ENCODE results near the gene HYCC2.

Gene HYCC2

DNA sequence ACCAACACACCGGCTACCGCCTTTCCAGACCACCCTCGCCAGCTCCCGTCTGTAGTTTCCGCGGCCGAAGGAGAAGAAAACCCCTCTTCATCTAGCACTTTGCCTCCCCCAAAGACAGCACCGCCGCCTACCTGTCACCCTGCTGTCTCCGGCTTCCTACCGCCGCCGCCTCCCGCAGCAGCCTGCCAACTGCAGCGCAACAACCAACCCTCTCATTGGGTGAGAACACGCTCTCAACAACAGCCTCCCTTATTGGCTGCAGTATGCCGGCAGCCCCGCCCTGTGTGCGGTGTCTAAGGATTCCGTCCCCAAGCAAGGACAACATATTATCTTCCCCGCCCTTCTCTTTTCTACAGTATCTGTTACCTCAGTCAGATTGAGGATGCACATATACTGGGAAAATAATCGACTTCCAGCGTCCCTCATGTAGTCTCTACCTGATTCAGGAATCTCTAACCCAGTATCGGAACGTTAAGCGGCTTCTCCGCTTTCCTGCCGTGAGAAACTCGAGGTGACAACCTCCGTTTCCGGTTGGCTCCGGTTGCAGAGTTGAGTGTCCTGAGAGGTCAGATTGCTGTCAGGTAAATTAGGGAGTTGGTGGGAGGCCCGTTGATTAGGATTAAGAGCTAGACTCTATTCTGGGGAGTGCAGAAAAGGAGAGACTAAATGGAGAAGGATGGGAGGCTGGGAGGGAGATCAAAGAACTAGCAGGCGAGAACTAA is at the start of gene HYCC2, which contains the start of gene NDUFB3:
Gene HYCC2, minus strand, starts transcription at position 193 of the 722 bp plus-strand sequence. CDS start 47,662 bp downstream, outside the sequence.
Gene NDUFB3, plus strand, starts transcription at position 523 of the 722 bp plus-strand sequence. CDS start 6,882 bp downstream, outside the sequence.
- peak; percentile 90 for DNase-seq (ENCODE audit: low read depth)

DNA sequence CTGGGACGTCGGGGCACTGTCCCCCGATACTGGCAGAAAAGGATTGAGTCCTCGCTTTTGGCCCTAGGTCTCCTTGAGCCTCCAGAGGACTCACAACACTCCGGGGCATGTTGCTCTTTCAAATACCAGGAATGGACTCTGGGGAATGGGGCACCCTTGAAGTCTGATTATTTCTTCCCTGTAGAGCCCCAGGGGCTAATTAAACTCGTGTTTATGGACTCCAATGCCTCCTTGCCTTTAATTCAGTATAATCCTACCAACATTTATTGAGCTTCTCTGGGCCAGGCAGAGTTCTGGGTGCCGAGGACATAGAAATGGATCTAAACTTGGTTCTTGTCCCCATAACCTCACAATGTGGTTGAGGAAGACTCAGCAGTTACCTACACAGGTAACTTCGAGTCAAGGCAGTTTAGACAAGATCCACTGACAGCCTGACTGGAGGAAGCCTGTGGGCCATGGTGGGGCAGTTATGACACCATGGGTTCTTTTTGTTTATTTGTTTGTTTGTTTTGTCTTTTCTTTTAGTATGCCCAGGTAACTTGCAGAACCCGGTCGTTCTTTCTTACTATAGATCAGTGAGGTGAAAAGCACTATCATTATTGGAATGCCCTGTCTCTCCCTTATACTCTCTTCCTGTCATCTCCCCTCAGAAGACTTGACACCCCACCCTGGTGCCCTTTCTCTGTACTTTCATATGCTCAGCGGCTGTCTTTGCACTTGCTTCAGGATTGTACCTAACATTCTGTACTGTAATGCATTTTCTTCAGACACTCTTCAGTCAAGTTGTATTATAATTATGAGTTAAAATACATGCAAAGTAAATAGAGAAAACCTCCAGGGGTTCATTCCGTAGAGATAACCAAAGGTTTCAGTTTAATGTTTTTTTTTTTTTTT is 47.7 kb upstream of the HYCC2 start:
- DNase-seq (ENCODE audit: low read depth): no peak

GRCh38 chr2:201118121-201118960 is 46.9 kb upstream of the HYCC2 start:
- DNase-seq (ENCODE audit: low read depth): peak; percentile 70

DNA sequence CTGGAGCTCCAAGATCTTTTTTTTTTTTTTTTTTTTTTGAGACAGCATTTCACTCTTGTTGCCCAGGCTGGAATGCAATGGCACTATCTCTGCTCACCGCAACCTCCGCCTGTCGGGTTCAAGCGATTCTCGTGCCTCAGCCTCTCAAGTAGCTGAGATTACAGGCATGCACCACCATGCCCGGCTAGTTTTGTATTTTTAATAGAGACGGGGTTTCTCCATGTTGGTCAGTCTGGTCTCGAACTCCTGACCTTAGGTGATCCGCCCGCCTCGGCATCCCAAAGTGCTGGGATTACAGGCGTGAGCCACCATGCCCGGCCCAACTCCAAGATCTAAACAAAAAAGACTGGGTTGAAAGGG is 46.2 kb upstream of the HYCC2 start:
- peak; percentile 27 for DNase-seq (ENCODE audit: low read depth)

DNA sequence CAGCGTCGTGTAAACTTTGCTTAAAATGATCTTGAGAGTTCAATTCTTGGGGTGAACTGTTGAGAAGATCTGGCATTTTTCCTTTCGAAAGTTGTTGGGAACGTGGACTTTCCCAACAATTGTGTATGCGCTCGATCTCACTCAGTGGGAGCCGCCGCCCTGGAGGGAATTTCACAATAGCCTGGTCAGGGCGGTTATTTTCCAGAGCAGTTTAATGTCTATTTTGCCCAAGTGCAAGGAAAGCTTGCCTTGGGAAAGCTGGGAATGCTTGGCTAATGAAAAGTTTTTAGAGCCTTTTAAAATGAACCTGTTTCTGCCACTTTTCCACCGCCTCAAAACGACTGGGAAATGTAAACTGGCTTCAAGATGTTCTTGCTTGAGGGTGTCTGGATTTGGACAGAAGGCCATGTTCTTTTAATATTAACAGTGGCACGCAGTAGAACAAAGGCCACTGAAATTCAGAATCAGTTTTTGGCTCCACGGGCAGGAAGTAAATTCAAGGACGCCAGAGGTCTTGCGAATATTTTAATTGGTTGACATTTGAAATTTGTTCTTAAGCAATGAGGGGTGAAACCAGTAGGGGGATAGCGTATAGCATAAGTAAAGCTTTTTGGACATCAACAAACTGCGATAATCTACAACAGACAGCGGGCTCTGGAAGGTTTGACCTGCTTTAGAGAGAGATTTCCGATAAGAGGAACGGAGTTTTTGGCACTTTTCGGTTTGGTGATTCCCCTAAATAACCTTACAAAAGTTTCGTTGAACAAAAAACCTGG is 45.7 kb upstream of the HYCC2 start:
- peak; percentile 35 for DNase-seq (ENCODE audit: low read depth)

- DNase-seq (ENCODE audit: low read depth): peak; percentile 76
These were observed 44.9 kb upstream of the HYCC2 start, which contains the start of gene CFLAR for GRCh38 chr2:201116115-201116958. TSS of gene CFLAR (plus strand) at chr2:201116164. CDS start at chr2:201129866, 13,702 bp downstream.

- no peak for DNase-seq (ENCODE audit: low read depth)
These were observed 43.4 kb upstream of the HYCC2 start for GRCh38 chr2:201114846-201115245.

- DNase-seq (ENCODE audit: low read depth): no peak
These were observed 42.9 kb upstream of the HYCC2 start for GRCh38 chr2:201114350-201114749.

- DNase-seq (ENCODE audit: low read depth): no peak
These were observed 39.6 kb upstream of the HYCC2 start for GRCh38 chr2:201111096-201111495.

DNA sequence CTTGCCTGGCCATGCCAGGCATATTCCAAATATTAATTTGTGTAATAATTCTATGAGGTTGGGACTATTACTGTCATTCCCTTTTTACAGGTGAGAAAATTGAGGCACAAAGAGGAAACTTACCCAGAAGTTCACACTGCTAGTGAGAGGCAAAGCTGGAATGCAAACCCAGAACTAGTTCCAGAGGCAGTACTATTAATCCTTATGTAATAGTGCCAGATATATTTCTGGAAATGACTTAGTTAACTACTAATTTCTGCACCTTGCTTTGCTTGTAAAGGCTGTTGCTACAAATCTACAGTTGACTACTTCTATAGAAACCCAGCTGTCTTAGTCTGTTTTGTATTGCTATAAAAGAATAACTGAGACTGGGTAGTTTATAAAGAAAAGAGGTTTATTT is 39.1 kb upstream of the HYCC2 start:
- DNase-seq (ENCODE audit: low read depth): no peak

DNA sequence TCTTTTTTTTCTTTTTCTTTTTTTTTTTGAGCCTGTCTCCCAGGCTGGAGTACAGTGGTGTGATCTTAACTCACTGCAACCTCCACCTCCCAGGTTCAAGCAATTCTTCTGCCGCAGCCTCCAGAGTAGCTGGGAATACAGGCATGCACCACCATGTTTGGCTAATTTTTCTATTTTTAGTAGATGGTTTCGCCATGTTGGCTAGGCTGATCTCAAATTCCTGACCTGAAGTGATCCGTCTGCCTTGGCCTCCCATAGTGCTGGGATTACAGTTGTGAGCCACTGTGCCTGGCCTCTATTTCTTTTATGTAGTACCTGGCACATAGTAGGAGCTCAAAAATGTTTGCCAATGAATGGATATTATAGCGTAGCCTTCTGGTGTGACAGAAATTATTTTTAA is 37.7 kb upstream of the HYCC2 start:
- DNase-seq (ENCODE audit: low read depth): no peak

DNA sequence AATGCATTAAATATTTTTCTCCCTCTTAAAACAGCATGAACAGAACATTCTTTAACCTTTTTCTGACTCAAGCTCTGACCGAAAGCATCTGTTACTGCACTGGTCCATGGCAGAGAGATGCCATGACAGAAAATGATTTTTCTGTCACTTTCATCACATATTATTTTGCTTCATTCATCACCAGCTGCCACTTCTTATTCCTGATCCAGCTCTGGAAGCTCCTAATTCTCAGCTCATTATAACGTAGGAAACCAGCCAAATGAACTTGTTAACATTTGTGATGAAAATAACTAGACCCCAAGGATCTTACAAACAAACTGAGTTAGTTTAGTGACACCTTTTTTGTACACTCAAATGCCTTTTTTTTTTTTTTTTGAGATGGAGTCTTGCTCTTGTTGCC is 36.9 kb upstream of the HYCC2 start:
- DNase-seq (ENCODE audit: low read depth): no peak

GRCh38 chr2:201107624-201108023 is 36.2 kb upstream of the HYCC2 start:
- DNase-seq (ENCODE audit: low read depth): no peak

DNA sequence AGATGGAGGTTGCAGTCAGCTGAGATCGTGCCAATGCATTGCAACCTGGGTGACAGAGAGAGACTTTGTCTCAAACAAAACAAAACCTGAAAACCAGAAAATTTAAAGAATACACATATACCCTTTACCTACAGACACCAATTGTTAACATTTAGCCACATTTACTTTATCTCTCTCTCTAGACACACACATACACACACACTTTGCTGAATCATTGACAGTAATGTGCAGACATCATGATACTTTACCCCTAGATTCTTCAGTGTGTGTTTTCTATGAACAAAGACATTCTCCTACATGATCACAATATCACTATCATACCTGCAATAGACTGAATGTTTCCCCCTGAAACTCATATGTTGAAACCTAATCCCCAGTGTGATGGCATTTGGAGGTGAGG is 34.3 kb upstream of the HYCC2 start:
- DNase-seq (ENCODE audit: low read depth): no peak

GRCh38 chr2:201100497-201100896 is 29.0 kb upstream of the HYCC2 start:
- DNase-seq (ENCODE audit: low read depth): no peak

- no peak for DNase-seq (ENCODE audit: low read depth)
These were observed 22.1 kb upstream of the HYCC2 start for GRCh38 chr2:201093573-201093972.

- no peak for DNase-seq (ENCODE audit: low read depth)
These were observed 19.1 kb upstream of the HYCC2 start for GRCh38 chr2:201090574-201090973.

GRCh38 chr2:201084863-201085262 is 13.4 kb upstream of the HYCC2 start:
- DNase-seq (ENCODE audit: low read depth): no peak

DNA sequence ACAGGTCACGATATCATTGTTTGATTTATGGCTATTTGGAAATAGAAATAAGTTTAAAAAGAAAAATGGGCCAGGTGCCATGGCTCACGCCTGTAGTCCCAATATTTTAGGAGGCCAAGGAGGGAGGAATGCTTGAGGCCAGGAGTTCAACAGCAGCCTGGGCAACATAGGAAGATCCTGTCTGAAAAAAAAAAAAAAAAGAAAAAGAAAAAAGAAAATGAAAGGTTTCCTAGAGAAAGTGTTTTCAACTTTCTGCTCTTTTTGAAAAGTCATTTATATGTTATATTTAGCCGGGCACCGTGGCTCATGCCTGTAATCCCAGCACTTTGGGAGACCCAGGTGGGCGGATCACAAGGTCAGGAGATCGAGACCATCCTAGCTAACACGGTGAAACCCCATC is 3.5 kb upstream of the HYCC2 start:
- DNase-seq (ENCODE audit: low read depth): no peak

- no peak for DNase-seq (ENCODE audit: low read depth)
These were observed 1.6 kb upstream of the HYCC2 start for GRCh38 chr2:201073071-201073470.

DNA sequence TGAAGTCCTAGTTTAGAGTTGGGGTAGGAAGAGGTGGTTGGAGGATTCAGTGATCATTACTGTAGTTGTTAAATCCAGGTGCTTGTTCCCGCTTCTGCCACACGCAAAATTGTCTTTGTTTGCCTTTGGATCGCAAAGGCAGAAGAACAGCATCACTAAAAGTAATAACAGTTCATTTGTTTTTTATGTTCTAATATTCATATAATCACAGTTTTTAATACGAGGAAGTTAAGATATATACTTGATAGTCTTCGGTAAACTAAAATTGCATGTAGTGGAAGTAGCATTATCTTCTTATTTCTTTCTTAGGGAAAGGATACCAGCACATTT is 695 bp upstream of the HYCC2 start:
- no peak for DNase-seq (ENCODE audit: low read depth)

Data from T-helper 22 cell (primary cell).